HG02970 (cell line): ENCODE data around the gene EP400.

Experiments used
- ATAC-seq: cut with Tn5 transposase; IDR thresholded peaks from one replicate; pipeline ENCODE4 v1.9.1; 2021; ENCODE audit warnings: mild to moderate bottlenecking, moderate library complexity, moderate number of reproducible peaks; ENCODE audit not compliant: unreplicated experiment, low FRiP score

The EP400 gene, protein sequence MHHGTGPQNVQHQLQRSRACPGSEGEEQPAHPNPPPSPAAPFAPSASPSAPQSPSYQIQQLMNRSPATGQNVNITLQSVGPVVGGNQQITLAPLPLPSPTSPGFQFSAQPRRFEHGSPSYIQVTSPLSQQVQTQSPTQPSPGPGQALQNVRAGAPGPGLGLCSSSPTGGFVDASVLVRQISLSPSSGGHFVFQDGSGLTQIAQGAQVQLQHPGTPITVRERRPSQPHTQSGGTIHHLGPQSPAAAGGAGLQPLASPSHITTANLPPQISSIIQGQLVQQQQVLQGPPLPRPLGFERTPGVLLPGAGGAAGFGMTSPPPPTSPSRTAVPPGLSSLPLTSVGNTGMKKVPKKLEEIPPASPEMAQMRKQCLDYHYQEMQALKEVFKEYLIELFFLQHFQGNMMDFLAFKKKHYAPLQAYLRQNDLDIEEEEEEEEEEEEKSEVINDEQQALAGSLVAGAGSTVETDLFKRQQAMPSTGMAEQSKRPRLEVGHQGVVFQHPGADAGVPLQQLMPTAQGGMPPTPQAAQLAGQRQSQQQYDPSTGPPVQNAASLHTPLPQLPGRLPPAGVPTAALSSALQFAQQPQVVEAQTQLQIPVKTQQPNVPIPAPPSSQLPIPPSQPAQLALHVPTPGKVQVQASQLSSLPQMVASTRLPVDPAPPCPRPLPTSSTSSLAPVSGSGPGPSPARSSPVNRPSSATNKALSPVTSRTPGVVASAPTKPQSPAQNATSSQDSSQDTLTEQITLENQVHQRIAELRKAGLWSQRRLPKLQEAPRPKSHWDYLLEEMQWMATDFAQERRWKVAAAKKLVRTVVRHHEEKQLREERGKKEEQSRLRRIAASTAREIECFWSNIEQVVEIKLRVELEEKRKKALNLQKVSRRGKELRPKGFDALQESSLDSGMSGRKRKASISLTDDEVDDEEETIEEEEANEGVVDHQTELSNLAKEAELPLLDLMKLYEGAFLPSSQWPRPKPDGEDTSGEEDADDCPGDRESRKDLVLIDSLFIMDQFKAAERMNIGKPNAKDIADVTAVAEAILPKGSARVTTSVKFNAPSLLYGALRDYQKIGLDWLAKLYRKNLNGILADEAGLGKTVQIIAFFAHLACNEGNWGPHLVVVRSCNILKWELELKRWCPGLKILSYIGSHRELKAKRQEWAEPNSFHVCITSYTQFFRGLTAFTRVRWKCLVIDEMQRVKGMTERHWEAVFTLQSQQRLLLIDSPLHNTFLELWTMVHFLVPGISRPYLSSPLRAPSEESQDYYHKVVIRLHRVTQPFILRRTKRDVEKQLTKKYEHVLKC (N-terminal part only)

DNA sequence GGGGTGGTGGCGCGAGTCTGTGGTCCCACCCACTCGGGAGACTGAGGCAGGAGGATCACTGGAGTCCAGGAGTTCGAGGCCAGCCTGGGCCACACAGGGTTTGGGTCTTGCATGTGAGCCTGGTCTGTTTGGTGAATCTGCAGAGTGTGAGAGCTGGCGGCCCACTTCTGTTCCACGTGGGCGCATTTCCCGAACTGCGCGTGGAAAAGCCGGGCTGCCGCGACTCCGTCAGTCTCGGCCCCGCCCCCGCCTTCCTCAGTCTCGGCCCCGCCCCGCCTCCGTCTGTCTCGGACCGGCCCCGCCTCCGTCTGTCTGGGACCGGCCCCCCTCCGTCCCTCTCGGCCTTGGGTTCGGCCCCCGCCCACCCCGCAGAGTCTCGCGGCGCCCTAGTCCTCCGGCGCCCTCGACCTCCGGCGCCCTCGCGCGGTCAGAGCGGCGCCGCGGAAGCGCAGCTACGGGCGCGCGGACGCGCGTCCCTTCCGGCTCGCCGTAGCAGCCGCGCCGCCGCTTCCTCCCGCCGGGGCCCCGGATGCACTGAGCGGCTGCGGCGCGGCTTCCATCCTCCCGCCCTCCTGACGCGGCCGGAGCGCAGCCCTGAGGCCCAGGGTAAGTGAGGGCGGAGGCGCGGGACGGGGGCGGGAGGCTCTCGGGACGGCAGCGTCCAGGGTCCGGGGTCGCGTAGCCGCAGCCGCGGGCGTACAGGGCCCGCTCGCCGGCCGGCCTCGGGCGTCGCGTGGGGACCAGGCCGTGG lies at the start of gene EP400:
TSS of gene EP400 (plus strand) at position 512 of the 751 bp plus-strand sequence. CDS start 10,678 bp downstream, outside the sequence.
- peak; percentile 87 for ATAC-seq

DNA sequence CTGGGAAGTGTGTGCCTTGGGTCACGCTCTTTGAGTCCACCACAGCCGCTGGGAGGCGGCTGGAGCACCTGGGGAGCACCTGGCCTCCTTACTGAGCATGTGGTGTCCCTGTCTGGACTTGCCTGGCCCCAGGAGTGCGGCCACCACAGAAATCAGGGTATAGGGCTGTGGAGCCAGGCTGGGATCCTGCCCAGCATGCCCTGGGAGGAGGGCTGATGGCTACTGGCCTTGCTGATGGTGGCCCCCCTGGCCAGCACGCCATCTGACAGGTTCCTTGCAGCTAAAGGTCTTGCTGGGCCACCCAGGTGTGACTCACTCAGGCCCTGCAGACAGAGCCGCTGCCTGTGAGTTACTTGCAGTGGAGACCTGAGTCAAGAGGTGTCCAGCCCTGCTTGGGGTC lies 49.3 kb upstream of the EP400 start:
- ATAC-seq, result no peak

GRCh38 chr12:131901431-131902331 lies 48.1 kb upstream of the EP400 start:
- ATAC-seq, result no peak

GRCh38 chr12:131902332-131903241 lies 47.2 kb upstream of the EP400 start:
- ATAC-seq, result no peak

DNA sequence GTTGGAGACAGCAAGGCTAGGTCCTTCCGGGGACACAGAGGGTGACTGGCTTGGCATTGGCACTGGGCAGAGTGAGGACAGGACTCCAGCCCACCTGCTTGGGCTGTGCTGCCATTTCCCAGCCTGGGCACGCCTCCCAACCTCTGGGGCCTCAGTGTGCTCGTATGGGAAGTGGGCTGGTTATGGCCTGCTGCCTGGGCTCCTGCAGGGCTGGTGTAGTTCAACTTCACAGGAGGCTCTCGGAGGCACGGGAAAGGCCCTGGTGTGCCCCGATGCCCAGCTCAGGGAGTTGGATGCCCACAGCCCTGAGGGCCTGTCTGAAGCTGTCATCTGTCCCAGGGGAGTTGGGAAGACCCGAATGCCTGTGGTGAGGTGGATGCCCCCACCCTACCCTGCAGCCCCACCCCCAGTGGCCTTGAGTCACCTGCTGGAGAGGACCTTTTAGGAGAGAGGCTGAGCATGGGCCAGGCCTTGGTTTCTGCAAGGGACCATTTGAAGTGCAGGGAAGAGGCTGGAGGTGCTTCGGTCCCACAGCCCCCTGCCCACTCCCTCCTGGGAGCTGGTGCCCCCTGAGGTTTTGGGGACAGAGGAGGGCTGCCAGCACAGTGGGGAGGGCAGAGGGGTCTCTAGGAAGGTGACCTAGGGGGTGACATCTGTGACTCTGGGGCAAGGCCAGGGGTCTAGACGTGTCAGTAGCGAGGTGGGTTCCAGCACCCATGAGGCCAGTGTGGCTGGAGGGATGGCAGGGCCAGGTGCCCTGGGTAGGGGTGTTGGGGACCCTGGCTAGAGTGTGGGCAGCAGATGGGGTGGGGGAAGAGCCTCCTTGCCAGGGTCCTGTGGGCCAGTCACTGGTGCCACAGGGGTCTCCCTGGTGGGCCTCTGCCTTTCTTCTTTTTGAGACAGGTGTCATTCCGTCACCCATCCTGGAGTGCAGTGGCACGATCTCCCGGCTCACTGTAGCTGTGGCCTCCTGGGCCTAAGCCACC lies 46.2 kb upstream of the EP400 start:
- no peak for ATAC-seq

DNA sequence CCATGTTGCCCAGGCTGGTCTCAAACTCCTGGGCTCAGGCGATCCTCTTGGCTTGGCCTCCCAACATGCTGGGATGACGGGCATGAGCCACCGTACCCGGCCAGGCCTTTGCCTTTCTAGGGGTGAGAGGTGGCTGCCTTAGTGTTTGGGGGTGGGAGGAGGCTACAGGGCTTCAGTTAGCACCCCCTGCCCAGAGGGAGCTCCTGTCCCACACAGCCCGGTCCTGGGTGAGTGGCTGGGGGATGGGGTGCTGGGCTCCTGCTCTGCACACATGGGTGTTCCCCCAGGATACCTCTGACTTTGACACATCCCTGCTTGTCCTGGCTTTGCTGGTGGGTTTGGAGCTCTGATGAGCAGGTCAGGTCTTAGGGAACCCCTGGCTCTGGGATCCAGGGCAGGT lies 45.4 kb upstream of the EP400 start:
- no peak for ATAC-seq

- ATAC-seq, result no peak
These were observed 44.6 kb upstream of the EP400 start for GRCh38 chr12:131905081-131905629.

- no peak for ATAC-seq
These were observed 44.1 kb upstream of the EP400 start for GRCh38 chr12:131905630-131906091.

DNA sequence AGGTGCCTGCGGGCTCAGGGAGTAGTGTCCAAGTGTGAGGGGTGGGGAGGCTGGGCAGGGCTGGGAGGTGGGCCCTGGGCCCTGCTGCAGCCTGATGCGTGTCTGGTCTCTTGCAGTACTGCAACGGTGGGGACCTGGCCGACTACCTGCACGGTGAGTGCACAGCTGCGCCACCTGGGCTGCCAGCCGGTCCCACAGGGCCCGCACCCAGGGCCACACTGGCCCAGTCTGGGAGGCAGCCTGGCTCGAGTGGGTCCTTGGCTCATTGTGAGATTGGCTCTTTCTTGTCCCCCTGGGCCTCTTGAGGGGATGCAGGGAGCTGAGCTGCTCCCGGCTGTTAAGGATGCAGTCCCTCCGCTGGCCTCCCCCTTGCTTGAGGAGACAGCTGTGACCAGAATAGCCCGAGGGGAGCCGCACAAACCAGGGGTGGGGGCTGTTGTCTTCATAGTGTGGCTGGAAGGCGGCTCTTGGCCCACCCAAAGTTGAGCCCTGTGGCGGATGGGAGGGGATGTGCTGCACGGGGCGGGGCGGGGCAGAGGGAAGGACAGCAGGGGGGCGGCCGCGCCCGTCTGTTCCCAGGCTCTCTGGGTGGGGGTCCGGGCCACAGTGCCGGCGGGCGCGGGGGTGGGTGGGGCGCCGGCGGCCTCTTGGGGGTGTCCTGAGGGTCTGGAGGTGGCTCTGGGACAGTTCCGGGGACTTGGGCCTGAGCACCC lies 42.2 kb upstream of the EP400 start:
- no peak for ATAC-seq

GRCh38 chr12:131908092-131909080 lies 41.4 kb upstream of the EP400 start:
- ATAC-seq, result no peak

- ATAC-seq, result no peak
These were observed 40.5 kb upstream of the EP400 start for GRCh38 chr12:131909081-131909751.

DNA sequence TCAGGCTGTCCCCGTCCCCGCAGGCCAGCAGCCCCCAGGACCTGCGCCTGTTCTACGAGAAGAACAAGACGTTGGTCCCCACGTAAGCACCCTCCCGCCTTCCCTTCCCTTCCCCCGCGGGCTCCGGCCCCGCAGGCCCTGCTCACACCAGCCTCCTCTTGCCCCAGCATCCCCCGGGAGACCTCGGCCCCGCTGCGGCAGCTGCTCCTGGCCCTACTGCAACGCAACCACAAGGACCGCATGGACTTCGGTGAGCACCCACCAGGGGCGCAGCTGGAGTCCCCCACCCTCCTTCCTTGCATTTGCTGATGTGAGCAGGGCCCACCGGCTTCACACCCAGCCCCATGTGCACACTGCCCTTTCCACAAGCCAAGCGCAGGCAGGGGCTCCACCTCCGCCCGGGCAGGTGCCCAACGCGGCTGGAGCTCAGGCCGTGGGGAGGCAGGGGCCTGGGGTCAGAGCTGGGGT lies 40.0 kb upstream of the EP400 start:
- ATAC-seq, result no peak

DNA sequence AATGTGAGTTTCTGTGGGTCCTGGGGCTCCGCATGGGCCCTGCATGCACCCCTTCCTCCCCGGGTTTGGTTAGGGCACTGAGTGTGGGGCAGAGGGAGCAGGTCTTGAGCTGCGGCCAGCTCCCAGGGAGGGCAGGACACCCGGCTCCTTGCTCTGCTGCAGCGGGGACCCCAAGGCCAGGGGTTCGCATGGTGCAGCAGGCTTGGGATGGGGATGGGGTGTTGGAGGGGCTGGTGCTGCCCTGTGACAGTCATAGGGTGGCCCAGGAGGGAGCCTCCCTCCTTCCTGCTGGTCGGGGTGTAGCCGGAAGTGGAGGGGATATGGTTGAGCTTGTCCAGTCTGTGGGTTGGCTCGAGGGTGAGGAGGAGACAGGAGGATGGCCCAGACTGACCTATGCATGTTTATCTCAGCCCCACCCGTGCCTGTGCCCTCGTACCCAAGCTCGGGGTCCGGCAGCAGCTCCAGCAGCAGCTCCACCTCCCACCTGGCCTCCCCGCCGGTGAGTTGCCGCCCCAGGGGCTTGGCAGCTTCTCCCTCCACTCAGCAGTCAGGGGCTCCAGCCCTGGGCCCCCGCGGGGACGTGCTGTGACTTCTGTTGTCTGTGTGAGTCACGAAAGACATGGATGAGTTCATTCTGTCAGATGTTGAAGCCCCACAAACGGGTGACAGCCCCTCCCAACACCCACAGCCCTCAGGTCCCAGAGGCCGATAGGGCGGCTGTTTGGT lies 39.3 kb upstream of the EP400 start:
- no peak for ATAC-seq
